Prostate gland (tissue), 2 donors: ENCODE measurements around the gene PDE4D. TPM values are rescaled to one million over a fixed set of nuclear protein-coding genes. Genes with fewer than 3 reads are reported as not detected.

Experiments used
- DNase-seq: peaks from one replicate; pipeline ENCODE4 v3.0.0-alpha.2; 2019; ENCODE audit warnings: low spot score
- H3K27ac ChIP-seq, 2 donors: fragments of 200-600 bp; sonication (generic); 2 replicates each; pipeline ENCODE4 v1.5.1; 2017 to 2019
- H3K27me3 ChIP-seq: fragments of 200-600 bp; sonication (generic); replicated peaks from 2 replicates; pipeline ENCODE4 v1.5.1; 2019; ENCODE audit not compliant: insufficient read depth
- H3K36me3 ChIP-seq, 2 donors: fragments of 200-600 bp; sonication (generic); 1 replicate in 1 of 2; 2 replicates in 1 of 2; pipeline versions ENCODE4 v1.5.1 to v1.8.1; 2017 to 2019
- H3K4me1 ChIP-seq: fragments of 200-600 bp; sonication (generic); replicated peaks from 2 replicates; pipeline ENCODE4 v1.5.1; 2019
- H3K4me3 ChIP-seq, 2 donors: fragments of 200-600 bp; sonication (generic); 2 replicates each; pipeline ENCODE4 v1.5.1; 2017 to 2019
- H3K9me3 ChIP-seq: fragments of 200-600 bp; sonication (generic); 2 replicates; pipeline ENCODE4 v1.5.1; 2017
- POLR2A ChIP-seq: fragments of 450-650 bp; IDR thresholded peaks from one replicate; pipeline ENCODE4 v1.6.1; 2016; ENCODE audit warnings: antibody characterized with exemption, mild to moderate bottlenecking
- POLR2AphosphoS5 ChIP-seq: sonication (generic); formaldehyde crosslinking; IDR thresholded peaks from one replicate; pipeline ENCODE4 v1.6.1; 2017; ENCODE audit warnings: antibody characterized with exemption
- WGBS: methylation state at CpG from one replicate; pipeline ENCODE4 v1.1.5; 2018; 5-methylcytosine and 5-hydroxymethylcytosine counted together
- intact Hi-C: fragments of 100-400 bp; cut with DNase I; formaldehyde crosslinking; loops from one replicate; pipeline ENCODE4 v1.14.2; 2022
- total RNA-seq, 2 donors: library from RNA; depleted of rRNA; stranded (reverse); fragments of >200 nt; gene quantifications; one replicate each; pipeline ENCODE4 v1.1.0, GENCODE V29; 2016
- TF ChIP-seq, protein P1 (sequence below), 4 experiments: fragments of 200-600 bp in 2 of 4; fragments of 450-650 bp in 2 of 4; sonication (generic) in 2 of 4; IDR thresholded peaks; 1 replicate in 3 of 4; 2 replicates in 1 of 4; pipeline ENCODE4 v1.5.1; 2016 to 2019; ENCODE audit warnings: antibody characterized with exemption in 4 of 4, mild to moderate bottlenecking in 2 of 4, moderate library complexity in 2 of 4

The PDE4D gene
- total RNA-seq, 2 donors from 2014 or later = 64.2 to 75.6 TPM

- no peak overlapping the region for H3K4me3 ChIP-seq
- H3K27me3 ChIP-seq = no peaks in the 10 kb centered on the region
- WGBS = 63% methylated on average over 4 of the region's 4 CpGs
- no peaks in the 10 kb centered on the region for H3K4me1 ChIP-seq
- intact Hi-C loops = no loop called here
- H3K36me3 ChIP-seq = no peaks in the 10 kb centered on the region
- H3K9me3 ChIP-seq = no peaks in the 10 kb centered on the region
- DNase-seq = no peak
- H3K27ac ChIP-seq = peak overlapping the region; percentile 4 to 32
- TF ChIP-seq POLR2AphosphoS5 = no peak
- TF ChIP-seq, protein P1, sequence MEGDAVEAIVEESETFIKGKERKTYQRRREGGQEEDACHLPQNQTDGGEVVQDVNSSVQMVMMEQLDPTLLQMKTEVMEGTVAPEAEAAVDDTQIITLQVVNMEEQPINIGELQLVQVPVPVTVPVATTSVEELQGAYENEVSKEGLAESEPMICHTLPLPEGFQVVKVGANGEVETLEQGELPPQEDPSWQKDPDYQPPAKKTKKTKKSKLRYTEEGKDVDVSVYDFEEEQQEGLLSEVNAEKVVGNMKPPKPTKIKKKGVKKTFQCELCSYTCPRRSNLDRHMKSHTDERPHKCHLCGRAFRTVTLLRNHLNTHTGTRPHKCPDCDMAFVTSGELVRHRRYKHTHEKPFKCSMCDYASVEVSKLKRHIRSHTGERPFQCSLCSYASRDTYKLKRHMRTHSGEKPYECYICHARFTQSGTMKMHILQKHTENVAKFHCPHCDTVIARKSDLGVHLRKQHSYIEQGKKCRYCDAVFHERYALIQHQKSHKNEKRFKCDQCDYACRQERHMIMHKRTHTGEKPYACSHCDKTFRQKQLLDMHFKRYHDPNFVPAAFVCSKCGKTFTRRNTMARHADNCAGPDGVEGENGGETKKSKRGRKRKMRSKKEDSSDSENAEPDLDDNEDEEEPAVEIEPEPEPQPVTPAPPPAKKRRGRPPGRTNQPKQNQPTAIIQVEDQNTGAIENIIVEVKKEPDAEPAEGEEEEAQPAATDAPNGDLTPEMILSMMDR (IDR thresholded peaks at IDR 0.05) = no peak
These were observed 635.8 kb downstream of the PDE4D start for GRCh38 chr5:59257488-59258400.

DNA sequence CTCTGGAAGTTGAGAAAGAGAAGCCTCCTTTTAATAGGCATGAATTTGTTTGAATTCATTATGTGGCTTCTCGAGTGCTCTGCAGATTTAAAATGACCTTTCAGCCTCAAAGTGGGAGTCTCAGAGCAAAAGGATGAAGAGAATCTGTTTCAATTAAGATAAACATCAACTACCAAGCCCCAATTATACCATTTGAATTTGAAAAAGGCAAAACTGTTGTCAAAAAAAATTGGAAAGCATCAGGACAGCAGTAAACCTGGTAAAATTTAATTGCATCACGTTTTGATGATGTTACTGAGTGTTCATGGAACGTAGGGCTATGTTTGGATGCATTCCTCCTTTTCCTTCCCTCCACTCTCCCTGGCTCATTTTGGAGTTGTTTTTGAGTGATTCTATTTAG lies 637.2 kb downstream of the PDE4D start:
- H3K27me3 ChIP-seq = no peaks in the 10 kb centered on the region
- peak; percentile 50 for TF ChIP-seq POLR2AphosphoS5
- TF ChIP-seq, protein P1 (IDR thresholded peaks at IDR 0.05) = no peak
- no peak for TF ChIP-seq POLR2A
- DNase-seq = no peak
- H3K4me1 ChIP-seq = no peaks in the 10 kb centered on the region
- no peak overlapping the region for H3K4me3 ChIP-seq
- no peaks in the 10 kb centered on the region for H3K9me3 ChIP-seq
- intact Hi-C loops = no loop called here
- 29% methylated on average over 3 of the region's 3 CpGs for WGBS
- peak overlapping the region in 1 of 2 donors; percentile 17 for H3K27ac ChIP-seq
- H3K36me3 ChIP-seq = no peaks in the 10 kb centered on the region

- Histone ChIP-seq H3K4me3 (no peak overlapping the region), H3K9me3 (no peaks in the 10 kb centered on the region), H3K36me3 (no peaks in the 10 kb centered on the region), H3K27me3 (no peaks in the 10 kb centered on the region), H3K4me1 (no peaks in the 10 kb centered on the region), H3K27ac (no peak overlapping the region)
- DNase-seq = no peak
- WGBS = 87% methylated on average over 2 of the region's 2 CpGs
- no peak for TF ChIP-seq POLR2AphosphoS5
- TF ChIP-seq, protein P1 (IDR thresholded peaks at IDR 0.05) = no peak
- no peak for TF ChIP-seq POLR2A
- intact Hi-C loops = no loop called here
These were observed 639.4 kb downstream of the PDE4D start for GRCh38 chr5:59254055-59254687.

DNA sequence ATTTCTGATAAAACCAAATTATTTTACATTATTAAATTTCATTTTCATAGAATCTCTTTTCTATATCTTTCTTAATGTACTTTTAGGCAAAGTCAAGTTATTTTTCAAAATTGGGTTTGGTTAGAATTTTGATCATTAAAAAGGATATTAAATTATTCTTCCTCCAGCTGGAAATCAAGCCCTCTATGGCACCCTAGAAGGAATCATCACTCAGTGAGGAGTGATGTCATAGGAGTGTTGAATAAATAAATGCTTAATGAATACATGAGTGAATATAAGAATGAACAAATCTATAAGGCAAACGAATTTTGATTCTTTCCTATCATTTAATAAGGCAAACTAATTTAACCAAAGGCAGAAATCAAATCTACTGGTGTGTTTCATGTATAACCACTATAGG lies 639.9 kb downstream of the PDE4D start:
- no peaks in the 10 kb centered on the region for H3K9me3 ChIP-seq
- intact Hi-C loops = no loop called here
- H3K4me3 ChIP-seq = no peak overlapping the region
- TF ChIP-seq, protein P1 (IDR thresholded peaks at IDR 0.05) = no peak
- TF ChIP-seq POLR2A (no peak), POLR2AphosphoS5 (no peak)
- H3K36me3 ChIP-seq = no peaks in the 10 kb centered on the region
- DNase-seq = no peak
- 76% methylated on average over 1 of the region's 1 CpG for WGBS
- no peak overlapping the region for H3K27ac ChIP-seq
- H3K27me3 ChIP-seq = no peaks in the 10 kb centered on the region
- no peaks in the 10 kb centered on the region for H3K4me1 ChIP-seq
